GM12878 (cell line): ENCODE results near the gene FOXJ3.

ENCODE experiments used
- CTCF ChIP-seq, 3 experiments: IDR thresholded peaks in 2 of 3; conservative IDR thresholded peaks in 1 of 3; 2 replicates each; pipeline ENCODE4 v1.5.1; 2011; ENCODE audit warnings: low read depth in 3 of 3, low read length in 3 of 3, mild to moderate bottlenecking in 3 of 3, control low read depth in 2 of 3, moderate library complexity in 2 of 3, inconsistent platforms in 1 of 3, mixed read lengths in 1 of 3; ENCODE audit not compliant: control insufficient read depth in 2 of 3, insufficient read depth in 1 of 3; ENCODE audit errors: extremely low read depth in 1 of 3
- EZH2 ChIP-seq: IDR thresholded peaks from 2 replicates; pipeline ENCODE4 v1.6.1; 2012; ENCODE audit warnings: low read depth, mild to moderate bottlenecking, control low read depth, inconsistent platforms, low read length, borderline replicate concordance; ENCODE audit not compliant: control insufficient read depth
- GATAD2B ChIP-seq: fragments of 450-650 bp; conservative IDR thresholded peaks from 2 replicates; pipeline ENCODE4 v1.6.1; 2017; ENCODE audit warnings: low read depth, mild to moderate bottlenecking, moderate library complexity
- HDAC2 ChIP-seq: fragments of 200-600 bp; sonication (generic); IDR thresholded peaks from 2 replicates; pipeline ENCODE4 v1.6.1; 2017
- RCOR1 ChIP-seq: conservative IDR thresholded peaks from 2 replicates; pipeline ENCODE4 v1.6.1; 2012; ENCODE audit warnings: low read depth, low read length, improper control_type of control experiment
- ZNF24 ChIP-seq: fragments of 450-650 bp; IDR thresholded peaks from 2 replicates; pipeline ENCODE4 v1.6.1; 2017; ENCODE audit warnings: antibody characterized with exemption, mild to moderate bottlenecking
- ZNF384 ChIP-seq: IDR thresholded peaks from 2 replicates; pipeline ENCODE4 v1.6.1; 2012; ENCODE audit warnings: low read depth, mild to moderate bottlenecking, low read length, improper control_type of control experiment, borderline replicate concordance
- ZNF592 ChIP-seq: fragments of 450-650 bp; IDR thresholded peaks from 2 replicates; pipeline ENCODE4 v1.6.1; 2017; ENCODE audit warnings: mild to moderate bottlenecking, moderate library complexity

GRCh38 chr1:42198251-42198650 lies 136.8 kb downstream of the FOXJ3 start:
- no peak for TF ChIP-seq CTCF (IDR thresholded peaks at IDR 0.05 in 2 of 3, conservative IDR thresholded peaks at IDR 0.05 in 1 of 3; ENCODE audit: control insufficient read depth in 2 of 3, extremely low read depth in 1 of 3, insufficient read depth in 1 of 3, low read depth in 3 of 3, low read length in 3 of 3)
- no peak for TF ChIP-seq HDAC2
- TF ChIP-seq EZH2 = no peak
- no peak for TF ChIP-seq GATAD2B
- no peak for TF ChIP-seq RCOR1
- TF ChIP-seq ZNF24 = no peak
- no peak for TF ChIP-seq ZNF592
- TF ChIP-seq ZNF384 = no peak
